ENCODE measurements around the gene GCLC.

DNA sequence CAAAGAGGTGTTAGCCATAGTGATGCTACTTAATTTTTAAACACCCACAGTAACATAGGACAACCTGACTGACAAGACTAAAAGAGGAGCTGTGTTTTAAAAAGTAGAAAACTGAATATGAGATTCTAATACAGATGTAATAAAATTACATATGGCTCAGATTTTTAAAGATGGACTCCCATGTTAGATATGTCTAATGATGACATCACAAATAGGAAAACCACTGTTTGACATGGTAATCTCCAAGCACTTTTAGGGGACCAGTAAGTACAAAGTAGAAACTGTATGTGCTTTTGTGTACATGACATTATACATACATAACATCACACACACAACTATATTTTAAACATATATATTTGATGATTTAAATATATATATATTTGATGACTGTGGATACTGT lies 16.8 kb downstream of the GCLC start:
- TF ChIP-seq, protein P1, sequence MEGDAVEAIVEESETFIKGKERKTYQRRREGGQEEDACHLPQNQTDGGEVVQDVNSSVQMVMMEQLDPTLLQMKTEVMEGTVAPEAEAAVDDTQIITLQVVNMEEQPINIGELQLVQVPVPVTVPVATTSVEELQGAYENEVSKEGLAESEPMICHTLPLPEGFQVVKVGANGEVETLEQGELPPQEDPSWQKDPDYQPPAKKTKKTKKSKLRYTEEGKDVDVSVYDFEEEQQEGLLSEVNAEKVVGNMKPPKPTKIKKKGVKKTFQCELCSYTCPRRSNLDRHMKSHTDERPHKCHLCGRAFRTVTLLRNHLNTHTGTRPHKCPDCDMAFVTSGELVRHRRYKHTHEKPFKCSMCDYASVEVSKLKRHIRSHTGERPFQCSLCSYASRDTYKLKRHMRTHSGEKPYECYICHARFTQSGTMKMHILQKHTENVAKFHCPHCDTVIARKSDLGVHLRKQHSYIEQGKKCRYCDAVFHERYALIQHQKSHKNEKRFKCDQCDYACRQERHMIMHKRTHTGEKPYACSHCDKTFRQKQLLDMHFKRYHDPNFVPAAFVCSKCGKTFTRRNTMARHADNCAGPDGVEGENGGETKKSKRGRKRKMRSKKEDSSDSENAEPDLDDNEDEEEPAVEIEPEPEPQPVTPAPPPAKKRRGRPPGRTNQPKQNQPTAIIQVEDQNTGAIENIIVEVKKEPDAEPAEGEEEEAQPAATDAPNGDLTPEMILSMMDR (optimal IDR thresholded peaks at IDR 0.05 in 1 of 3, IDR thresholded peaks at IDR 0.05 in 1 of 3, conservative IDR thresholded peaks at IDR 0.05 in 1 of 3; ENCODE audit: extremely low read depth in 1 of 3, insufficient read depth in 2 of 3, low read length in 3 of 3) = no peak
- no peak for TF ChIP-seq EZH2 (IDR thresholded peaks at IDR 0.05; ENCODE audit: low read length)
